Activated CD4-positive, alpha-beta memory T cell treated with anti-CD3 and anti-CD28 coated beads for 36 hours (primary cell): Measurements from ENCODE around the gene TGFA. TPM values are rescaled to one million over a fixed set of nuclear protein-coding genes. Genes with fewer than 3 reads are reported as not detected.

Experiments
- CTCF ChIA-PET: fragments of 350-600 bp; sonication (Branson Sonifier 250); formaldehyde crosslinking; loops from one replicate; lab custom pipeline; 2021; ENCODE audit warnings: antibody characterized with exemption, inconsistent platforms; lab: Charles Lee
- POLR2A ChIA-PET: fragments of 350-600 bp; sonication (Branson Sonifier 250); formaldehyde crosslinking; loops from one replicate; lab custom pipeline; 2021; ENCODE audit warnings: antibody characterized with exemption; lab: Charles Lee
- DNase-seq: peaks from one replicate; pipeline ENCODE4 v3.0.0-alpha.2; 2020
- H3K27ac Mint-ChIP-seq: one replicate; pipeline ENCODE4 v1.8.0; 2021; ENCODE audit warnings: mixed read lengths
- H3K27me3 Mint-ChIP-seq: one replicate; pipeline ENCODE4 v1.8.0; 2021; ENCODE audit warnings: mixed read lengths
- H3K36me3 Mint-ChIP-seq: one replicate; pipeline ENCODE4 v1.8.0; 2021; ENCODE audit warnings: mixed read lengths
- H3K4me1 Mint-ChIP-seq: one replicate; pipeline ENCODE4 v1.8.0; 2021; ENCODE audit warnings: low read depth, mixed read lengths
- H3K4me3 Mint-ChIP-seq: one replicate; pipeline ENCODE4 v1.8.0; 2021; ENCODE audit warnings: mild to moderate bottlenecking, mixed read lengths
- H3K9me3 Mint-ChIP-seq: one replicate; pipeline ENCODE4 v1.8.0; 2021; ENCODE audit warnings: mixed read lengths
- intact Hi-C: fragments of 100-400 bp; cut with micrococcal nuclease; formaldehyde crosslinking; loops from one replicate; pipeline ENCODE4 v1.15.1; 2023
- total RNA-seq, 2 experiments: library from RNA; stranded (reverse); gene quantifications; one replicate each; pipeline ENCODE4 v1.2.3, GENCODE V29; 2021

The TGFA gene
- total RNA-seq, 2 experiments from 2014 or later = 0.50 to 0.58 TPM

- intact Hi-C loops = no loop called here
- POLR2A ChIA-PET = no interaction called here
- no peaks in the 10 kb centered on the region for H3K36me3 Mint-ChIP-seq
Measured at GRCh38 chr2:70503896-70504295, 49.7 kb downstream of the TGFA start.

GRCh38 chr2:70501728-70502127 is 51.9 kb downstream of the TGFA start:
- Mint-ChIP-seq H3K4me1 (no peaks in the 10 kb centered on the region), H3K27me3 (no peaks in the 10 kb centered on the region), H3K27ac (no peak overlapping the region), H3K9me3 (no peaks in the 10 kb centered on the region), H3K4me3 (no peak overlapping the region), H3K36me3 (no peaks in the 10 kb centered on the region)
- no peak for DNase-seq
- ChIA-PET POLR2A (no interaction called here), CTCF (no interaction called here)
- intact Hi-C loops = no loop called here

More at GRCh38 chr2:70503896-70504295, 49.7 kb downstream of the TGFA start:
- H3K9me3 Mint-ChIP-seq = no peaks in the 10 kb centered on the region
- no peaks in the 10 kb centered on the region for H3K27me3 Mint-ChIP-seq
- CTCF ChIA-PET = no interaction called here
- H3K27ac Mint-ChIP-seq = no peak overlapping the region
- no peak for DNase-seq
- no peak overlapping the region for H3K4me3 Mint-ChIP-seq
- H3K4me1 Mint-ChIP-seq = no peaks in the 10 kb centered on the region

- H3K27me3 Mint-ChIP-seq = no peaks in the 10 kb centered on the region
- H3K36me3 Mint-ChIP-seq = no peaks in the 10 kb centered on the region
- intact Hi-C loops = no loop called here
- DNase-seq = no peak
- POLR2A ChIA-PET = interaction anchor here (0.6 kb wide), 1 partner anchor 581 kb away, joined by 5 read pairs; no protein-coding TSS in a partner anchor
- no peak overlapping the region for H3K4me3 Mint-ChIP-seq
- H3K27ac Mint-ChIP-seq = no peak overlapping the region
- no peaks in the 10 kb centered on the region for H3K4me1 Mint-ChIP-seq
- CTCF ChIA-PET = no interaction called here
- H3K9me3 Mint-ChIP-seq = no peaks in the 10 kb centered on the region
Measured at GRCh38 chr2:70501215-70501614, 52.4 kb downstream of the TGFA start.

- H3K4me3 Mint-ChIP-seq = no peak overlapping the region
- no peaks in the 10 kb centered on the region for H3K4me1 Mint-ChIP-seq
- intact Hi-C loops = no loop called here
- DNase-seq = no peak
- ChIA-PET CTCF (no interaction called here), POLR2A (no interaction called here)
- H3K27me3 Mint-ChIP-seq = no peaks in the 10 kb centered on the region
- no peaks in the 10 kb centered on the region for H3K9me3 Mint-ChIP-seq
- no peak overlapping the region for H3K27ac Mint-ChIP-seq
- no peaks in the 10 kb centered on the region for H3K36me3 Mint-ChIP-seq
Measured at GRCh38 chr2:70499253-70499652, 54.4 kb downstream of the TGFA start.

GRCh38 chr2:70498528-70498927 is 55.1 kb downstream of the TGFA start:
- no peak overlapping the region for H3K27ac Mint-ChIP-seq
- intact Hi-C loops = no loop called here
- no peaks in the 10 kb centered on the region for H3K4me1 Mint-ChIP-seq
- ChIA-PET POLR2A (no interaction called here), CTCF (interaction anchor here (1.0 kb wide), 1 partner anchor 119 kb away, joined by 3 read pairs; no protein-coding TSS in a partner anchor)
- H3K9me3 Mint-ChIP-seq = no peaks in the 10 kb centered on the region
- no peaks in the 10 kb centered on the region for H3K36me3 Mint-ChIP-seq
- H3K4me3 Mint-ChIP-seq = no peak overlapping the region
- no peak for DNase-seq
- no peaks in the 10 kb centered on the region for H3K27me3 Mint-ChIP-seq

GRCh38 chr2:70498054-70498453 is 55.6 kb downstream of the TGFA start:
- intact Hi-C loops = no loop called here
- no peaks in the 10 kb centered on the region for H3K36me3 Mint-ChIP-seq
- no peak for DNase-seq
- no peaks in the 10 kb centered on the region for H3K9me3 Mint-ChIP-seq
- no peaks in the 10 kb centered on the region for H3K27me3 Mint-ChIP-seq
- ChIA-PET CTCF (interaction anchor here (0.7 to 1.0 kb wide), 2 partner anchors 119 to 344 kb away, joined by 3 read pairs; no protein-coding TSS in a partner anchor), POLR2A (no interaction called here)
- no peaks in the 10 kb centered on the region for H3K4me1 Mint-ChIP-seq
- no peak overlapping the region for H3K27ac Mint-ChIP-seq
- no peak overlapping the region for H3K4me3 Mint-ChIP-seq

GRCh38 chr2:70496819-70497218 is 56.8 kb downstream of the TGFA start:
- POLR2A ChIA-PET = no interaction called here
- Mint-ChIP-seq H3K4me3 (no peak overlapping the region), H3K27ac (no peak overlapping the region), H3K4me1 (no peaks in the 10 kb centered on the region), H3K36me3 (no peaks in the 10 kb centered on the region), H3K27me3 (no peaks in the 10 kb centered on the region), H3K9me3 (no peaks in the 10 kb centered on the region)
- intact Hi-C loops = no loop called here
- CTCF ChIA-PET = no interaction called here
- DNase-seq = no peak

GRCh38 chr2:70494293-70494886 is 59.2 kb downstream of the TGFA start:
- no peak overlapping the region for H3K4me3 Mint-ChIP-seq
- no peaks in the 10 kb centered on the region for H3K27me3 Mint-ChIP-seq
- ChIA-PET POLR2A (no interaction called here), CTCF (no interaction called here)
- no peaks in the 10 kb centered on the region for H3K36me3 Mint-ChIP-seq
- H3K4me1 Mint-ChIP-seq = no peaks in the 10 kb centered on the region
- intact Hi-C loops = no loop called here
- H3K9me3 Mint-ChIP-seq = no peaks in the 10 kb centered on the region
- no peak for DNase-seq
- H3K27ac Mint-ChIP-seq = no peak overlapping the region

GRCh38 chr2:70490381-70490780 is 63.2 kb downstream of the TGFA start:
- Mint-ChIP-seq H3K36me3 (no peaks in the 10 kb centered on the region), H3K4me3 (no peak overlapping the region), H3K9me3 (no peaks in the 10 kb centered on the region), H3K27me3 (no peaks in the 10 kb centered on the region), H3K27ac (no peak overlapping the region), H3K4me1 (no peaks in the 10 kb centered on the region)
- intact Hi-C loops = no loop called here
- ChIA-PET CTCF (no interaction called here), POLR2A (no interaction called here)
- DNase-seq = no peak

- ChIA-PET POLR2A (no interaction called here), CTCF (no interaction called here)
- Mint-ChIP-seq H3K27me3 (no peaks in the 10 kb centered on the region), H3K4me3 (no peak overlapping the region), H3K9me3 (no peaks in the 10 kb centered on the region), H3K4me1 (no peaks in the 10 kb centered on the region), H3K36me3 (no peaks in the 10 kb centered on the region), H3K27ac (no peak overlapping the region)
- intact Hi-C loops = no loop called here
- DNase-seq = no peak
Measured at GRCh38 chr2:70489165-70489564, 64.5 kb downstream of the TGFA start.

GRCh38 chr2:70484086-70484485 is 69.5 kb downstream of the TGFA start:
- Mint-ChIP-seq H3K36me3 (no peaks in the 10 kb centered on the region), H3K4me3 (no peak overlapping the region), H3K27ac (no peak overlapping the region), H3K4me1 (no peaks in the 10 kb centered on the region), H3K9me3 (peaks cover 4% of the 10 kb centered on the region), H3K27me3 (no peaks in the 10 kb centered on the region)
- CTCF ChIA-PET = no interaction called here
- intact Hi-C loops = no loop called here
- POLR2A ChIA-PET = no interaction called here
- DNase-seq = no peak

GRCh38 chr2:70482401-70482800 is 71.2 kb downstream of the TGFA start:
- ChIA-PET CTCF (interaction anchor here (1.8 kb wide), 1 partner anchor 135 kb away, joined by 4 read pairs; no protein-coding TSS in a partner anchor), POLR2A (no interaction called here)
- no peaks in the 10 kb centered on the region for H3K36me3 Mint-ChIP-seq
- H3K4me1 Mint-ChIP-seq = no peaks in the 10 kb centered on the region
- DNase-seq = no peak
- H3K27me3 Mint-ChIP-seq = no peaks in the 10 kb centered on the region
- no peak overlapping the region for H3K27ac Mint-ChIP-seq
- peaks cover 4% of the 10 kb centered on the region for H3K9me3 Mint-ChIP-seq
- no peak overlapping the region for H3K4me3 Mint-ChIP-seq
- intact Hi-C loops = no loop called here

- H3K27me3 Mint-ChIP-seq = no peaks in the 10 kb centered on the region
- peaks cover 5% of the 10 kb centered on the region for H3K4me1 Mint-ChIP-seq
- DNase-seq = no peak
- intact Hi-C loops = no loop called here
- H3K27ac Mint-ChIP-seq = no peak overlapping the region
- no peak overlapping the region for H3K4me3 Mint-ChIP-seq
- ChIA-PET CTCF (interaction anchor here (1.8 kb wide), 1 partner anchor 137 kb away, joined by 4 read pairs; no protein-coding TSS in a partner anchor), POLR2A (no interaction called here)
- H3K36me3 Mint-ChIP-seq = no peaks in the 10 kb centered on the region
- peaks cover 4% of the 10 kb centered on the region for H3K9me3 Mint-ChIP-seq
Measured at GRCh38 chr2:70480468-70480867, 73.2 kb downstream of the TGFA start.
